Measurements from ENCODE around the gene OXCT1.

Gene OXCT1

GRCh38 chr5:41892031-41892430 lies 21.8 kb upstream of the OXCT1 start:
- FAIRE-seq, result no peak
- DNase-seq (ENCODE audit: insufficient read length, low spot score), result no peak
- TF ChIP-seq POLR2AphosphoS5 (IDR thresholded peaks at IDR 0.05; ENCODE audit: low read depth, low read length) (no peak), POU2F2 (IDR thresholded peaks at IDR 0.05; ENCODE audit: low read depth, low read length) (no peak), PAX5 (IDR thresholded peaks at IDR 0.05; ENCODE audit: insufficient read depth, low read length, severe bottlenecking) (no peak), SPI1 (IDR thresholded peaks at IDR 0.05; ENCODE audit: low read depth, low read length) (no peak), POLR2A (IDR thresholded peaks at IDR 0.05; ENCODE audit: low read depth, low read length) (no peak), TAF1 (IDR thresholded peaks at IDR 0.05; ENCODE audit: low read depth, low read length) (no peak)

- FAIRE-seq, result no peak
- DNase-seq (ENCODE audit: insufficient read length, low spot score), result no peak
- TF ChIP-seq SPI1 (IDR thresholded peaks at IDR 0.05; ENCODE audit: low read depth, low read length) (no peak), POLR2AphosphoS5 (IDR thresholded peaks at IDR 0.05; ENCODE audit: low read depth, low read length) (no peak), PAX5 (IDR thresholded peaks at IDR 0.05; ENCODE audit: insufficient read depth, low read length, severe bottlenecking) (no peak), TAF1 (IDR thresholded peaks at IDR 0.05; ENCODE audit: low read depth, low read length) (no peak), POU2F2 (IDR thresholded peaks at IDR 0.05; ENCODE audit: low read depth, low read length) (no peak), POLR2A (IDR thresholded peaks at IDR 0.05; ENCODE audit: low read depth, low read length) (no peak)
These were observed 21.0 kb upstream of the OXCT1 start for GRCh38 chr5:41891066-41891707.

DNA sequence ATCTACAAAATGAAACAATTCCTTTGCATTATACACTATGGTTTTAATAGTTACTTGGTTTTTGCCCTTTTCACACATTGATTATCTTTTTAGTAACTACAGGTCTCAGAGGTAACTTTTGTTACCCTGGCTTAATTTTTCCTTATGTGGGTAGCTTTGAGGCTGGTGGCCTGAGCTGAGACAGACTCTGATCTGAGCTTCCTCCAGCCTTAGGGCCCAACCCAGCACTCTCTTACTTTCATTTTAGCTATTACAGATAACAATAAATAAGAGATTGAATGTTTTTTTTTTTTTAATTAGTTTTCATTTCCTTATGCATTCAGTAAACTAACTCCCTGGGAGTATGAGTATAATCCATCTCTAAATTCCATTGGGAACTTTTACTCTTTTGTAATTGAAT lies 15.1 kb upstream of the OXCT1 start:
- FAIRE-seq, result no peak
- TF ChIP-seq SPI1 (IDR thresholded peaks at IDR 0.05; ENCODE audit: low read depth, low read length), result no peak
- TF ChIP-seq POLR2AphosphoS5 (IDR thresholded peaks at IDR 0.05; ENCODE audit: low read depth, low read length), result no peak
- no peak for TF ChIP-seq PAX5 (IDR thresholded peaks at IDR 0.05; ENCODE audit: insufficient read depth, low read length, severe bottlenecking)
- TF ChIP-seq POLR2A (IDR thresholded peaks at IDR 0.05; ENCODE audit: low read depth, low read length), result no peak
- no peak for TF ChIP-seq POU2F2 (IDR thresholded peaks at IDR 0.05; ENCODE audit: low read depth, low read length)
- no peak for TF ChIP-seq TAF1 (IDR thresholded peaks at IDR 0.05; ENCODE audit: low read depth, low read length)

GRCh38 chr5:41883936-41884335 lies 13.7 kb upstream of the OXCT1 start:
- TF ChIP-seq TAF1 (IDR thresholded peaks at IDR 0.05; ENCODE audit: low read depth, low read length) (no peak), SPI1 (IDR thresholded peaks at IDR 0.05; ENCODE audit: low read depth, low read length) (no peak), POLR2AphosphoS5 (IDR thresholded peaks at IDR 0.05; ENCODE audit: low read depth, low read length) (no peak), POLR2A (IDR thresholded peaks at IDR 0.05; ENCODE audit: low read depth, low read length) (no peak), POU2F2 (IDR thresholded peaks at IDR 0.05; ENCODE audit: low read depth, low read length) (no peak), PAX5 (IDR thresholded peaks at IDR 0.05; ENCODE audit: insufficient read depth, low read length, severe bottlenecking) (no peak)
- no peak for FAIRE-seq
- DNase-seq (ENCODE audit: insufficient read length, low spot score), result no peak

More for the DNA sequence above, 15.1 kb upstream of the OXCT1 start:
- DNase-seq (ENCODE audit: insufficient read length, low spot score), result no peak

- DNase-seq (ENCODE audit: insufficient read length, low spot score) (no peak), FAIRE-seq (no peak)
- TF ChIP-seq SPI1 (IDR thresholded peaks at IDR 0.05; ENCODE audit: low read depth, low read length) (no peak), PAX5 (IDR thresholded peaks at IDR 0.05; ENCODE audit: insufficient read depth, low read length, severe bottlenecking) (no peak), TAF1 (IDR thresholded peaks at IDR 0.05; ENCODE audit: low read depth, low read length) (no peak), POLR2AphosphoS5 (IDR thresholded peaks at IDR 0.05; ENCODE audit: low read depth, low read length) (no peak), POU2F2 (IDR thresholded peaks at IDR 0.05; ENCODE audit: low read depth, low read length) (no peak), POLR2A (IDR thresholded peaks at IDR 0.05; ENCODE audit: low read depth, low read length) (no peak)
These were observed 13.0 kb upstream of the OXCT1 start for GRCh38 chr5:41883243-41883642.

DNA sequence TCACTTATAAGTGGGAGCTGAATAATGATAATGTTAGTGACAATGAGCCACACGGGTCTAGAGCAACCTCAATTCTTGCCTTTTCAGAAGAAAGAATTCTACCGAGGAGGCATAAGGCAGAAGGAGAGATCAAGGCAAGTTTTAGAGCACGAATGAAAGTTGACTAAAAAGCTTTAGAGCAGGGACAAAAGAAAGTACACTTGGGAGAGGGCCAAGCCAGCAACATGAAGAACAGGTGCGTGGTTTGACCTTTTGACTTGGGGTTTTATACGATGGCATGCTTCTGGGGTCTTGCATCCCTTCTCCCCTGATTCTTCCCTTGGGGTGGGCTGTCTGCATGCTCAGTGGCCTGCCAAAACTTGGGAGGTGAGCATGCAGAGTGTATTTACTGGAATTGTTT lies 12.5 kb upstream of the OXCT1 start:
- TF ChIP-seq POU2F2 (IDR thresholded peaks at IDR 0.05; ENCODE audit: low read depth, low read length) (no peak), PAX5 (IDR thresholded peaks at IDR 0.05; ENCODE audit: insufficient read depth, low read length, severe bottlenecking) (no peak), SPI1 (IDR thresholded peaks at IDR 0.05; ENCODE audit: low read depth, low read length) (no peak), POLR2A (IDR thresholded peaks at IDR 0.05; ENCODE audit: low read depth, low read length) (no peak), POLR2AphosphoS5 (IDR thresholded peaks at IDR 0.05; ENCODE audit: low read depth, low read length) (no peak)
- no peak for DNase-seq (ENCODE audit: insufficient read length, low spot score)
- FAIRE-seq, result no peak

GRCh38 chr5:41878643-41879478 lies 8.6 kb upstream of the OXCT1 start:
- TF ChIP-seq TAF1 (IDR thresholded peaks at IDR 0.05; ENCODE audit: low read depth, low read length), result no peak
- TF ChIP-seq POU2F2 (IDR thresholded peaks at IDR 0.05; ENCODE audit: low read depth, low read length), result no peak
- no peak for TF ChIP-seq SPI1 (IDR thresholded peaks at IDR 0.05; ENCODE audit: low read depth, low read length)
- no peak for TF ChIP-seq POLR2A (IDR thresholded peaks at IDR 0.05; ENCODE audit: low read depth, low read length)
- no peak for TF ChIP-seq POLR2AphosphoS5 (IDR thresholded peaks at IDR 0.05; ENCODE audit: low read depth, low read length)
- TF ChIP-seq PAX5 (IDR thresholded peaks at IDR 0.05; ENCODE audit: insufficient read depth, low read length, severe bottlenecking), result no peak
- DNase-seq (ENCODE audit: insufficient read length, low spot score), result no peak
- FAIRE-seq, result no peak

- DNase-seq (ENCODE audit: insufficient read length, low spot score), result no peak
- TF ChIP-seq POLR2AphosphoS5 (IDR thresholded peaks at IDR 0.05; ENCODE audit: low read depth, low read length) (no peak), TAF1 (IDR thresholded peaks at IDR 0.05; ENCODE audit: low read depth, low read length) (no peak), PAX5 (IDR thresholded peaks at IDR 0.05; ENCODE audit: insufficient read depth, low read length, severe bottlenecking) (no peak), POLR2A (IDR thresholded peaks at IDR 0.05; ENCODE audit: low read depth, low read length) (no peak), SPI1 (IDR thresholded peaks at IDR 0.05; ENCODE audit: low read depth, low read length) (no peak), POU2F2 (IDR thresholded peaks at IDR 0.05; ENCODE audit: low read depth, low read length) (no peak)
- no peak for FAIRE-seq
These were observed 7.9 kb upstream of the OXCT1 start for GRCh38 chr5:41878173-41878572.

GRCh38 chr5:41877408-41877807 lies 7.2 kb upstream of the OXCT1 start:
- FAIRE-seq (no peak), DNase-seq (ENCODE audit: insufficient read length, low spot score) (no peak)
- TF ChIP-seq SPI1 (IDR thresholded peaks at IDR 0.05; ENCODE audit: low read depth, low read length), result no peak
- TF ChIP-seq POU2F2 (IDR thresholded peaks at IDR 0.05; ENCODE audit: low read depth, low read length), result no peak
- TF ChIP-seq POLR2AphosphoS5 (IDR thresholded peaks at IDR 0.05; ENCODE audit: low read depth, low read length), result no peak
- TF ChIP-seq TAF1 (IDR thresholded peaks at IDR 0.05; ENCODE audit: low read depth, low read length), result no peak
- TF ChIP-seq POLR2A (IDR thresholded peaks at IDR 0.05; ENCODE audit: low read depth, low read length), result no peak
- no peak for TF ChIP-seq PAX5 (IDR thresholded peaks at IDR 0.05; ENCODE audit: insufficient read depth, low read length, severe bottlenecking)
